Muscle of leg (tissue), 11 donors: ENCODE results near the gene OXCT2. TPM values are rescaled to one million over a fixed set of nuclear protein-coding genes. Genes with fewer than 3 reads are reported as not detected.
"Not testable (repeated sequence)": the region's sequence is repeated elsewhere in the genome, so short reads cannot be mapped to it uniquely, and the experiment has no call there.

Source experiments
- DNase-seq: peaks from one replicate; pipeline ENCODE4 v3.0.0; 2013
- H3K27ac ChIP-seq: one replicate; pipeline ENCODE4 v1.5.1; 2013; ENCODE audit warnings: mild to moderate bottlenecking, low read length, control low read depth
- H3K27me3 ChIP-seq: one replicate; pipeline ENCODE4 v1.6.1; 2013; ENCODE audit warnings: low read length; ENCODE audit not compliant: control insufficient read depth, insufficient read depth
- H3K36me3 ChIP-seq: one replicate; pipeline ENCODE4 v1.6.1; 2013; ENCODE audit warnings: low read length; ENCODE audit not compliant: control insufficient read depth, insufficient read depth
- H3K4me1 ChIP-seq: one replicate; pipeline ENCODE4 v1.6.1; 2013; ENCODE audit warnings: low read length; ENCODE audit not compliant: control insufficient read depth, insufficient read depth
- H3K4me3 ChIP-seq: one replicate; pipeline ENCODE4 v1.5.1; 2013; ENCODE audit warnings: low read length, control low read depth
- H3K9me3 ChIP-seq: replicated peaks from 2 replicates; pipeline ENCODE4 v1.6.1; 2013; ENCODE audit warnings: low read depth, low read length; ENCODE audit not compliant: control insufficient read depth
- WGBS: methylation state at CpG from one replicate; pipeline ENCODE4 v1.1.5; 2013; ENCODE audit warnings: missing lambda C conversion rate; ENCODE audit not compliant: insufficient coverage; 5-methylcytosine and 5-hydroxymethylcytosine counted together
- polyA plus RNA-seq, 8 donors: library from polyadenylated mRNA; unstranded; fragments of 120-200 nt; gene quantifications; one replicate each; pipeline versions ENCODE4 v1.2.1 to v1.2.3, GENCODE V29; 2013; ENCODE audit warnings: inconsistent platforms in 1 of 8, low replicate concordance in 1 of 8; ENCODE audit not compliant: insufficient read length in 8 of 8, insufficient read depth in 1 of 8
- total RNA-seq: library from RNA; stranded (reverse); fragments of 120-200 nt; gene quantifications from one replicate; pipeline ENCODE4 v1.2.4, GENCODE V29; 2013

The OXCT2 gene
- total and polyA plus RNA-seq, 9 donors: 0.09 to 0.47 (median 0.30) TPM; not detected in 2

DNA sequence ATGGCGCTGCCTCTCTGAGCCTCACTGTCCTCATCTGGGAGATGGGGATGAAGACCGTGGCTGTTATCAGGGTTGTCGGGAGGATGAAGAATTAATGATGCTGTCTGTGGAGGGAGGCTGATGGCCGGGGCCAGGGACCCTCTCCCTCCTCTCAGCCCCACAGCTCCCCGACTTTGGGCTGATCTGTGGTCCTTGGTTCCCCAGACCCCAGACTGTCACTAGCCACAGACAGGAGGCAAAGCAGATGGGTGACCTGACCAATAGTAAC lies 15.9 kb upstream of the OXCT2 start:
- no CpG with 5 or more reads among the region's 5 CpGs for WGBS
- H3K27ac ChIP-seq: not testable (repeated sequence)

DNA sequence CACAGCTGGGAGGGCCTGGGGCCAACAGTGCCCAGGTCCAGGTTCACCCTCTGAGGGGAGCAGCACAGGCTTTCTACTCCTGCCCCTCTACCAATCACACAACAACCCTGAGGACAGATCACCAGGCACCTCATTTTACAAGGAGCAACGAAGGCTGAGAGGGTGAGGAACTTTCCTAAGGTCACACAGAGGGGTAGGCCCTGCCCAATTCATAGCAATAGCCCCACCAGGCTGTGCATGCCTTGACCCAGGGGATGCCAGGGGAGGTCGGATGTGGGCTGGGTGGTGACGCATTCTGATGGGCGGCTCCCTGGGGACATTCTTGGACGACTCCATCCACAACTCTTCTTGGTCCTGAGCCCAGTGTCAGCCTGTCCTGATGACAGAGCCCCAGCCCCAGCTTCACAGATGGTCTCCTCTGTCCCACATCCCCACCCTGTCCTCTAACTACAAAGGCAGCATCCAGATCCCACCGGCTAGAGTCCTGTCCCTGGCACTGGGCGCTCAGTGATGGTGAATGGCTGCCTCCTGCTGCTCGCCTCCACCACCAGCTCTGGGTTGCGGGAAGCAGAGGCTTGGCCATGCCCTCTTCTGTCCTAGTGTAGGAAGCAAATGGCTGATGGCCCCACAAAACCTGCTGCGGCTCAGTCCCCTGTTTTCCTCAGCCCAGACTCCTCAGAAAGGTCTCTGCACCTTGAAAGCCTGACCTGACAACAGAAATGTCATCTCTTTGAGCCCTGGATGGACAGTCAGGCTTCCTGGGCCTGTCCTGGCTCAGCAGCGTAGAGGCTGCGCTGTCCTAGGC lies 15.4 kb upstream of the OXCT2 start:
- 86% methylated on average over 6 of the region's 12 CpGs for WGBS

More for the DNA sequence above, 15.9 kb upstream of the OXCT2 start:
- not testable (repeated sequence) for H3K4me1 ChIP-seq, DNase-seq, H3K4me3 ChIP-seq, H3K36me3 ChIP-seq, H3K9me3 ChIP-seq
- H3K27me3 ChIP-seq: peaks cover 31% of the 10 kb centered on the region

DNA sequence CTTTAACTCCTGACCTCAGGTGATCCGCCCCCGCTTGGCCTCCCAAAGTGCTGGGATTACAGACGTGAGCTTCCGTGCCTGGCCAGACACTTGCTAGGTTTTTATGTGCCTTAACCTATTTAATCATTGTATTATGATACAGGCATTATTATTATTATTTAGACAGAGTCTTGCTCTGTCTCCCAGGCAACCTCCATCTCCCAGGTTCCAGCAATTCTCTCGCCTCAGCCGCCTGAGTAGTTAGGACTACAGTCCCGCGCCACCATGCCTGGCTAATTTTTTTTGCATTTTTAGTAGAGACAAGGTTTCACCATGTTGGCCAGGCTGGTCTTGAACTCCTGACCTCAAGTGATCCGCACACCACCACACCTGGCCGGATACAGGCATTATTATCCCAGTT lies 11.5 kb upstream of the OXCT2 start:
- 73% methylated on average over 6 of the region's 10 CpGs for WGBS
- peaks cover 19% of the 10 kb centered on the region for H3K27me3 ChIP-seq
- H3K27ac ChIP-seq, H3K4me1 ChIP-seq, H3K9me3 ChIP-seq, H3K36me3 ChIP-seq, H3K4me3 ChIP-seq, DNase-seq: not testable (repeated sequence)

More for the DNA sequence above, 15.4 kb upstream of the OXCT2 start:
- H3K27ac ChIP-seq, H3K4me3 ChIP-seq, H3K9me3 ChIP-seq, H3K36me3 ChIP-seq, H3K4me1 ChIP-seq, DNase-seq: not testable (repeated sequence)
- peaks cover 30% of the 10 kb centered on the region for H3K27me3 ChIP-seq

DNA sequence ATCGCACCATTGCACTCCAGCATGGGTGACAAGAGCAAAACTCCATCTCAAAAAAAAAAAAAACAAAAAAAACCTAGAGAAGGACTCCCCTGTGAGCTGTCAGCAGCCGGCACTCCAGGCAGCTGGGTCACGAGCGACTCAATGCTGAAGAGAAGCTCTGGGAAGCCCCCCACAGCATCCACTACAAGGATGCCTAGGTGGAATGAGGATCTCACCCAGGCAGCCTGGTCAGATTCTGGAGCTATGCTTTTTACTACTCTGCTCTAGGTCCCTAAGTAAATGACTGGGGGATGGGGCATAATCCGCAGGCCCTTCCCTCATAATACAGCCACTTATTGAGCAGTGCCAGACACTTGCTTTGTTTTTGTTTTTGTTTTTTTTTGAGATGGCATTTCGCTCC lies 11.0 kb upstream of the OXCT2 start:
- no peaks in the 10 kb centered on the region for H3K36me3 ChIP-seq
- H3K4me3 ChIP-seq: no peak overlapping the region
- WGBS: 80% methylated on average over 1 of the region's 6 CpGs
- H3K9me3 ChIP-seq: no peaks in the 10 kb centered on the region
- H3K27me3 ChIP-seq: peaks cover 13% of the 10 kb centered on the region
- peaks cover 4% of the 10 kb centered on the region for H3K4me1 ChIP-seq
- DNase-seq: no peak
- H3K27ac ChIP-seq: no peak overlapping the region

GRCh38 chr1:39781349-39781715 lies 10.2 kb upstream of the OXCT2 start:
- no peaks in the 10 kb centered on the region for H3K36me3 ChIP-seq
- H3K27me3 ChIP-seq: peaks cover 8% of the 10 kb centered on the region
- H3K4me3 ChIP-seq: no peak overlapping the region
- H3K4me1 ChIP-seq: peaks cover 4% of the 10 kb centered on the region
- DNase-seq: no peak
- no peak overlapping the region for H3K27ac ChIP-seq
- H3K9me3 ChIP-seq: no peaks in the 10 kb centered on the region
- no CpG with 5 or more reads among the region's 2 CpGs for WGBS

DNA sequence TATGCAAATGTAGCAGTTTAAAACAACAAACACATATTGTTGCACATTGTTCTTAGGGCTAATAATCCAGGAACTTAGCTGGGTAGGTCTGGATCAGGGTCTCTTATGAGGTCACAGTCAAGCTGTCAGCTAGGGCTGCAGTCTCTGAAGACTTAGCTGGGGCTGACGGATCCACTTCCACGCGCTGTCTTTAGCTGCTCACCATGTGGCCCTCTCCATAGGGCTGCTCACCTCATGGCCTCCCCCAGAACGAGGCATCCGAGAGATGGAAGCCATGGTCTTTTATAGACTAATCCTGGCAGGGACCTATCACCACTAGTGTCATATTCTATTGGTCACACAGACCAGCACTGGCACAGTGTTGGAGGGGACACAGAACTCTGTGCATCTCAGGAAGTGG lies 8.7 kb upstream of the OXCT2 start:
- no peak overlapping the region for H3K4me3 ChIP-seq
- H3K27me3 ChIP-seq: peaks cover 6% of the 10 kb centered on the region
- H3K27ac ChIP-seq: no peak overlapping the region
- DNase-seq: no peak
- H3K4me1 ChIP-seq: no peaks in the 10 kb centered on the region
- no peaks in the 10 kb centered on the region for H3K36me3 ChIP-seq
- no peaks in the 10 kb centered on the region for H3K9me3 ChIP-seq
- WGBS: 71% methylated on average over 5 of the region's 5 CpGs

GRCh38 chr1:39779137-39779536 lies 8.0 kb upstream of the OXCT2 start:
- Histone ChIP-seq H3K27ac (no peak overlapping the region), H3K9me3 (no peaks in the 10 kb centered on the region), H3K36me3 (no peaks in the 10 kb centered on the region), H3K4me3 (no peak overlapping the region), H3K27me3 (peaks cover 6% of the 10 kb centered on the region), H3K4me1 (no peaks in the 10 kb centered on the region)
- 80% methylated on average over 1 of the region's 7 CpGs for WGBS
- no peak for DNase-seq

- WGBS: 71% methylated on average over 5 of the region's 12 CpGs
- DNase-seq, H3K27me3 ChIP-seq, H3K4me3 ChIP-seq, H3K9me3 ChIP-seq, H3K27ac ChIP-seq, H3K4me1 ChIP-seq, H3K36me3 ChIP-seq: not testable (repeated sequence)
These were observed 7.4 kb upstream of the OXCT2 start for GRCh38 chr1:39778463-39779099.

DNA sequence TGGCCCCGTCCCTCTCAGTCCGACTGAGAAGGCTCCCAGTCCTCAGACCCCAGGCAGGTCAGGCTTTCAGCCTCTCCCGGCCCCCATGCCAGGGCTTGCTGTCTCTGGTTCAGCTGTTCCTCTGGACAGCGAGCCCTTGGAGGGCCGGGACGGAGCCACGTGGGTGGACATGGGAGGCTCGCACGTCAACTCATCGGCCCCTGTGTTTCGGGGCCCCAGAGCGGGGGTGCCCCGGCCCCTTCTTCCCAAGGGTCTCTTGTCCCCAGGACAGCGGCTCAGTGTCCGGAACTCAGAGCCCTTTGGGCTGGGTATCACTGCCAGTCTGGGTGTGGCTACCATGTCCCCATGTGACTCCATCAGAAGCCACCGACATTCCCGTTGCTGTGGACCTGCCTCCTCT lies 6.7 kb upstream of the OXCT2 start:
- H3K27me3 ChIP-seq, H3K4me3 ChIP-seq, H3K9me3 ChIP-seq, H3K36me3 ChIP-seq, H3K27ac ChIP-seq, DNase-seq, H3K4me1 ChIP-seq: not testable (repeated sequence)
- 90% methylated on average over 2 of the region's 17 CpGs for WGBS

GRCh38 chr1:39777306-39777705 lies 6.2 kb upstream of the OXCT2 start:
- DNase-seq: no peak
- H3K27ac ChIP-seq: no peak overlapping the region
- H3K4me1 ChIP-seq: no peaks in the 10 kb centered on the region
- H3K4me3 ChIP-seq: no peak overlapping the region
- H3K27me3 ChIP-seq: peaks cover 6% of the 10 kb centered on the region
- H3K9me3 ChIP-seq: no peaks in the 10 kb centered on the region
- H3K36me3 ChIP-seq: no peaks in the 10 kb centered on the region
- 59% methylated on average over 4 of the region's 4 CpGs for WGBS
